ENCODE measurements around the gene RAB7A.

GRCh38 chr3:128846486-128846891 lies 120.5 kb downstream of the RAB7A start:
- TF ChIP-seq FOXK2 (IDR thresholded peaks at IDR 0.05) (no peak), ZNF384 (IDR thresholded peaks at IDR 0.05) (no peak), HDGF (IDR thresholded peaks at IDR 0.05; ENCODE audit: borderline replicate concordance) (no peak), PKNOX1 (IDR thresholded peaks at IDR 0.05) (no peak), TARDBP (IDR thresholded peaks at IDR 0.05) (no peak)

Measured in HEK293T (cell line).